Osteoblast (primary cell): ENCODE data around the gene NAA35. TPM values are rescaled to one million over a fixed set of nuclear protein-coding genes. Genes with fewer than 3 reads are reported as not detected.
"Not testable (repeated sequence)": the region's sequence is repeated elsewhere in the genome, so short reads cannot be mapped to it uniquely, and the experiment has no call there.

Source experiments
- DNase-seq: peaks from one replicate; pipeline ENCODE4 v3.0.0; 2011; ENCODE audit warnings: low spot score, mixed read lengths; ENCODE audit not compliant: insufficient read length; ENCODE audit errors: missing footprints
- H2AFZ ChIP-seq: 2 replicates; pipeline ENCODE4 v1.6.0; 2011; ENCODE audit warnings: mild to moderate bottlenecking, low read length
- H3K27ac ChIP-seq: 2 replicates; pipeline ENCODE4 v1.5.1; 2011; ENCODE audit warnings: mild to moderate bottlenecking, low read depth, low read length, moderate library complexity
- H3K27me3 ChIP-seq: 2 replicates; pipeline ENCODE4 v1.6.0; 2012; ENCODE audit warnings: mild to moderate bottlenecking, control low read depth, inconsistent platforms, low read length, moderate library complexity; ENCODE audit not compliant: insufficient read depth
- H3K36me3 ChIP-seq: 2 replicates; pipeline ENCODE4 v1.5.1; 2011; ENCODE audit warnings: mild to moderate bottlenecking, low read length, control low read depth, moderate library complexity; ENCODE audit not compliant: insufficient read depth
- H3K4me1 ChIP-seq: 2 replicates; pipeline ENCODE4 v1.5.1; 2011; ENCODE audit warnings: mild to moderate bottlenecking, low read length, control low read depth, moderate library complexity; ENCODE audit not compliant: insufficient read depth
- H3K4me2 ChIP-seq: 2 replicates; pipeline ENCODE4 v1.6.0; 2011; ENCODE audit warnings: mild to moderate bottlenecking, low read length; ENCODE audit not compliant: insufficient read depth
- H3K4me3 ChIP-seq: fragments of 200-600 bp; sonication (generic); 3 replicates; pipeline ENCODE4 v1.5.1; 2012; ENCODE audit warnings: mild to moderate bottlenecking, low read length, inconsistent platforms; ENCODE audit not compliant: insufficient read depth
- H3K79me2 ChIP-seq: 2 replicates; pipeline ENCODE4 v1.6.0; 2012; ENCODE audit warnings: mild to moderate bottlenecking, low read length, control low read depth, inconsistent platforms; ENCODE audit not compliant: insufficient read depth
- H3K9me3 ChIP-seq: 2 replicates; pipeline ENCODE4 v1.5.1; 2011; ENCODE audit warnings: low read depth, low read length, control low read depth
- H4K20me1 ChIP-seq: 2 replicates; pipeline ENCODE4 v1.6.0; 2012; ENCODE audit warnings: mild to moderate bottlenecking, low read length, control low read depth; ENCODE audit not compliant: insufficient read depth
- CTCF ChIP-seq: IDR thresholded peaks from 2 replicates; pipeline ENCODE4 v1.5.1; 2011; ENCODE audit warnings: mild to moderate bottlenecking, low read depth, low read length, moderate library complexity; ENCODE audit errors: extremely low read depth
- total RNA-seq: library from RNA; depleted of rRNA; stranded (reverse); fragments of >200 nt; gene quantifications from 2 replicates; pipeline ENCODE4 v1.2.3, GENCODE V29; 2012

Gene NAA35
- total RNA-seq, 1 donor, result 23.5 TPM

- TF ChIP-seq CTCF, result no peak
- Histone ChIP-seq H3K9me3 (no peaks in the 10 kb centered on the region), H3K4me2 (no peak overlapping the region), H3K36me3 (peaks cover 26% of the 10 kb centered on the region), H2AFZ (no peak overlapping the region), H4K20me1 (peaks cover 4% of the 10 kb centered on the region), H3K4me3 (no peak overlapping the region), H3K27me3 (no peaks in the 10 kb centered on the region), H3K27ac (no peak overlapping the region), H3K4me1 (no peaks in the 10 kb centered on the region), H3K79me2 (peaks cover 6% of the 10 kb centered on the region)
- no peak for DNase-seq
Measured at GRCh38 chr9:85964949-85965348, 24.0 kb downstream of the NAA35 start.

GRCh38 chr9:85969727-85970126 is 28.8 kb downstream of the NAA35 start:
- Histone ChIP-seq H4K20me1 (no peaks in the 10 kb centered on the region), H3K4me2 (no peak overlapping the region), H3K27me3 (no peaks in the 10 kb centered on the region), H3K4me3 (no peak overlapping the region), H3K27ac (no peak overlapping the region), H2AFZ (no peak overlapping the region), H3K79me2 (no peaks in the 10 kb centered on the region), H3K9me3 (no peaks in the 10 kb centered on the region), H3K36me3 (peaks cover 10% of the 10 kb centered on the region), H3K4me1 (no peaks in the 10 kb centered on the region)
- no peak for TF ChIP-seq CTCF
- no peak for DNase-seq

GRCh38 chr9:85971731-85972130 is 30.8 kb downstream of the NAA35 start:
- H4K20me1 ChIP-seq, result no peaks in the 10 kb centered on the region
- H3K27me3 ChIP-seq, result no peaks in the 10 kb centered on the region
- no peak overlapping the region for H2AFZ ChIP-seq
- no peaks in the 10 kb centered on the region for H3K36me3 ChIP-seq
- TF ChIP-seq CTCF, result no peak
- H3K4me2 ChIP-seq, result no peak overlapping the region
- DNase-seq, result no peak
- H3K9me3 ChIP-seq, result no peaks in the 10 kb centered on the region
- H3K4me3 ChIP-seq, result no peak overlapping the region
- no peak overlapping the region for H3K27ac ChIP-seq
- no peaks in the 10 kb centered on the region for H3K4me1 ChIP-seq
- H3K79me2 ChIP-seq, result no peaks in the 10 kb centered on the region

- Histone ChIP-seq H4K20me1 (no peaks in the 10 kb centered on the region), H3K27ac (no peak overlapping the region), H3K4me2 (no peak overlapping the region), H3K9me3 (no peaks in the 10 kb centered on the region), H3K36me3 (peaks cover 10% of the 10 kb centered on the region), H3K4me1 (no peaks in the 10 kb centered on the region), H3K27me3 (no peaks in the 10 kb centered on the region), H2AFZ (no peak overlapping the region), H3K4me3 (no peak overlapping the region), H3K79me2 (no peaks in the 10 kb centered on the region)
- TF ChIP-seq CTCF, result no peak
- no peak for DNase-seq
Measured at GRCh38 chr9:85973238-85973637, 32.3 kb downstream of the NAA35 start.

GRCh38 chr9:85974055-85974547 is 33.2 kb downstream of the NAA35 start:
- DNase-seq, H3K4me1 ChIP-seq, H4K20me1 ChIP-seq, H3K27ac ChIP-seq, H3K79me2 ChIP-seq, H3K4me3 ChIP-seq, H3K4me2 ChIP-seq, H2AFZ ChIP-seq, H3K9me3 ChIP-seq, H3K27me3 ChIP-seq: not testable (repeated sequence)
- H3K36me3 ChIP-seq, result peaks cover 17% of the 10 kb centered on the region
